ENCODE data around the gene APOL5.
"Not testable (repeated sequence)": the region's sequence is repeated elsewhere in the genome, so short reads cannot be mapped to it uniquely, and the experiment has no call there.

Gene APOL5

GRCh38 chr22:35712672-35713071, 5.0 kb upstream of the APOL5 start:
- no peak for DNase-seq

DNA sequence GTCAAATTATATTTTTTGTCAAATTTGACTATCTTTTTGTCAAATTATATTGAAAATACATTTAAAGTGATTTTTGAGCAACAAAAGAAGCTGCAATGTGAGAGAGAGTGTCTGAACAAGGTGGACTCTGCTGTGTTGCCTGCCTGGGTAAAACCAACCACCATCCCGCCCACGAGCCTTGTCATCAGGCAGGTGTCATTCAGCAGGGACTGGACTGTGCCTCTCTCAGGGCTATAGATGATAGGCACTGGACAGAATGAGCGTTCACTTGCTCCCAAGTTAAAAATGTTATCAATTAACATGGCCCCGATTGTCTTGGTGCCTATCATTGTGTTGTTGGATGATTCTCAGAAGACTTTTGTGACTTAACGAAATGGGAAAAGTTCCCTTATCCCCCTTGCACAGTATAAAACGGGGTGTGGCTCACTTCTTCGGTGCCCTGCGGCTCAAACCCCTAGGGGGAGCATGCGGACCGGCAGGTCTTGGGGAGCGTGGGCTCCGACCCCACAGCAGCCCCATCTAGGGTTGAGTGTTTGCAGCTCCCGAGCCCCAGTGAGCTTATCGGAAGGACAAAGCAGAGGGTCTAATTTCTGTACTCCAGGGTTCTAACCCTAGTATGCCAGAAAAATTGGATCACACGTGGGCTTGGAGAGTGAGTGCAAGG, 1.7 kb downstream of the APOL5 start:
- no peak for DNase-seq

DNA sequence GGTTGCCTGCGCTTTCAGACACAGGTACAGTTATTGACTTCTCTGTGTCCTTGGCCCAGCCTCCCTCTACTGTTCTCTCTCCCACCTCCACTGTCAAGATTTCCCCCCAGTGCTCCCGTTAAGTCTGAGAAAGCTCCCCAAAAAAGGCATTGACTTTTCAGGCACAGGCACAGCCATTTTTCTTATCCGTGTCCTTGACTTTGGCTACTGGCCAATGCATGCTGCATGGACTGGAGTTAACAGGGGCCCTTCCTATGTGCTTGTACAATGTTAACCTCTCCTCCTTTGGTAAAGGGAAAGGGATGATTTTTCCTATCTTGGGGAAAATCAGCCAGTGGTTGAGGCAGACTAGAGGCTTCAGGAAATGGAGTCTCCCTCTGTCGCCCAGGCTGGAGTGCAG, 4.3 kb downstream of the APOL5 start:
- DNase-seq = no peak

DNA sequence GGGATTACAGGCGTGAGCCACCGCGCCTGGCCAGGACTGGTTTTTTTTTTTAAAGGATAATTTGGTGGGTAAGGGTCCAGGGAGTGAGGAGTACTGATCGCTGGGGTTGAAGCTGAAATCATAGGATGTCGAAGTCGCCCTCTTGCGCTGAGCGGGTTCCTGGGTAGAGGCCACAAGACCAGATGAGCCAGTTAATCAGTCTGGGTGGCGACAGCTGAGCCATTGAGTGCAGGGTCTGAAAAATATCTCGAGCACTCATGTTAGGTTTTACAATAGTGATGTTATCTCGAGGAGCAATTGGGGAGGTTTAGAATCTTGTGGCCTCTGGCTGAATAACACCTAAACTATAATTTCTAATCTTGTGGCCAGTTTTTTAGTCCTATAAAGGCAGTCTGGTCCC, 7.8 kb downstream of the APOL5 start:
- DNase-seq = no peak

GRCh38 chr22:35726398-35726797, 8.7 kb downstream of the APOL5 start:
- DNase-seq = no peak

GRCh38 chr22:35726933-35727332, 9.3 kb downstream of the APOL5 start:
- DNase-seq = no peak

GRCh38 chr22:35727436-35727835, 9.8 kb downstream of the APOL5 start:
- no peak for DNase-seq

DNA sequence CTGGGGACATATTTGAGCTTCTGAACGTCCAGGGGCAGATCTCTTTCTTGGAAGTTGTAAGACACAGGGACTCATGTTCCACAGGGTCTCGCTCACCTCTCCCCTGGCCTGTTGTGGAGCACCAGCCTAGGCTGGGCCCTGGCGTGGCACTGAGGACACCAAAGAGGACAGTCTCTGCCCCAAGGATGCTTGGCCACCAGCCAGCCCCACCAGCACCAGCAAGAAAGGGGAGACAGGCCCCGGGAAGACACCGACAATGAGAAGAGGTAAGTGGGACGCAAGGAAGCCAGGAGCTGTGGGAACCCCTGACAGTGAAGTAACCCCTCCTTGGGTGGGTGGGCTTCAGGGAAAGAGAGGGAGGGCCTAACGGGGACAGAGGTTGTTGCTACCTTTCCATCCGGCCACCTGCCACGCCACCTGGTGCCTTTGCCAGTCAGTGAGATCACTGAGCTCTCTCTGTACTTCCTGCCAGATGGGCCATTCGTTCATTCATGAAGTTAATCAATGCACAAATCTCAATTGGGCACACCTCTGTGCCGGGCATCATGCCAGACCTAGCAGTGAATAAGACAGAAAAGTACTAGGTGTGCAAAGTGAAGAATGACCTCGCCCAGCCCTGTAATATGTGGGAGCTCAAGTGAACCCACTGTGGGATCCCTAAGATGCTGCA, 11.1 kb downstream of the APOL5 start:
- DNase-seq = no peak

DNA sequence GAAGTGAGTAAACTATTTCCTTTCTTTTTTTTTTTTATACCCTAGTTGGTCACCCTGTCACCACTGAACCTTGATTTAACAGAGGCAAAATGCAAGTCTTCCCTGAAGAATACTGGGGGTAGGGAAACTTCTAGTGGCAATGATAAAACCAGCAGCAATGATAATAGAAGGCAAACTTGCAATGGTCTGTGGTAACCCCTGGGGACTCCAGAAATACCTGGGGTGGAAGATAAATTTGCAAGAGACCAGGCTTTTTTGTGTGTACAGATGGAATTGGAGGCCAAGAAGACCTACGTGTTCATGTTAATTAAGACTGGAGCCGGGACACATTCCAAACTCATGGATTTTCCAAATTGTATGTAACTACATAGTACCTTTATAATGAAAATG, 11.6 kb downstream of the APOL5 start:
- no peak for DNase-seq

DNA sequence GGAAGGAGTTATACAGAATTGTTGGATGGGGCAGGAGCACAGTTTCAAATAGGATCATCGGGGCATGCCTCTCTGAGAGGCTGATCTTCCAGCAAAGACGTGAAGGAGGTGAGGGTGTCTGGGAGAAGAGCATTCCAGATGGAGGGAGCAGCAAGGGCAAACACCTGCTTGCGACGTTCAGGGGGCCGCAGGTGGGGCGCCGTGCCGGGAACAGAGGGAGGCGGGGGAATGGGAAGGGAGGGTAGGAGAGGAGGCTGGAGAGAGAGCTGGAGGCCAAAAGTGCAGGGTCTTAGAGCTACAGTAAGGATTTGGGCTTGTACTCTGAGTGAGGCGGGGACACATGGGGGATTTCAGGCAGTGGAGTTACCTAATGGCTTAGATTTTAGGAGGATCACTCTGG, 13.6 kb downstream of the APOL5 start:
- no peak for DNase-seq

GRCh38 chr22:35732116-35732515, 14.4 kb downstream of the APOL5 start:
- DNase-seq = no peak

- no peak for DNase-seq
Observed at GRCh38 chr22:35733036-35733435, 15.4 kb downstream of the APOL5 start.

- DNase-seq = no peak
Observed at GRCh38 chr22:35733791-35734516, 16.3 kb downstream of the APOL5 start.

GRCh38 chr22:35734517-35734827, 16.8 kb downstream of the APOL5 start:
- no peak for DNase-seq

DNA sequence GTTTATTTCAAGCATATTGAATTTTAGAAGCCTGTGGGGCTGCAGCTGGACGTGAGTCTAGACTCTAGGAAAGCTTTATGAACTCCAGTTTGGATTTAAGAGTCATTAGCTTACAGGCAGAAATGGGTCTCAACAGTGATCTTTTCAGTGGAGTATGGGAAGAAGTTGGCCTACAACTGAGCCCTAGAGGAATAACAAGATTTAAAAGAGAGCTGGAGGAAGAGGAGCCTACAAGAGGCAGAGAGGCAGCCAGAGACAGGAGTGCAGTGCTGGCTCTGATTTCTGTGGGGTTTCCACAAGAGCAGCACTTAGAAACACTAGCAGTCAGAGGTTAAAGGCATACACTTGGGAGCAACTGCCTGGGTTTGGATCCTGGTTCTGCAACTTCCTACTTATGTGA, 17.9 kb downstream of the APOL5 start:
- DNase-seq = no peak

GRCh38 chr22:35736166-35736565, 18.5 kb downstream of the APOL5 start:
- DNase-seq = no peak

GRCh38 chr22:35736701-35737100, 19.0 kb downstream of the APOL5 start:
- DNase-seq = no peak

DNA sequence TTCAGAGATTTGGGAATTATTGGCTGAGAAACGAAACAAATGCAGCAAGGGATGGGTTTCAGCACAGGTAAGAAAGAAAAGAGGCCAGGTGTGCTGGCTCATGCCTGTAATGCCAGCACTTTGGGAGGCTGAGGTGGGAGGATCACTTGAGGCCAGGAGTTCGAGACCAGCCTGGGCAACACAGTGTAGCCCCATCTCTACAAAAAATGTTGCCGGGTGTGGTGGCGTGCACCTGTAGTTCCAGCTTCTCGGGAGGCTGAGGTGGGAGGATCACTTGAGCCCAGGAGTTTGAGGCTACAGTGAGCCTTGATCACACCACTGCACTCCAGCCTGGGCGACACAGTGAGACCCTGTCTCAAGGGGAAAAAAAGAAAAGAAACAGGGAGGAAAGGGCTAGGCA, 20.2 kb downstream of the APOL5 start:
- DNase-seq = not testable (repeated sequence)

GRCh38 chr22:35739076-35739930, 21.6 kb downstream of the APOL5 start:
- DNase-seq = no peak

- DNase-seq = no peak
Observed at GRCh38 chr22:35739931-35740380, 22.3 kb downstream of the APOL5 start.

DNA sequence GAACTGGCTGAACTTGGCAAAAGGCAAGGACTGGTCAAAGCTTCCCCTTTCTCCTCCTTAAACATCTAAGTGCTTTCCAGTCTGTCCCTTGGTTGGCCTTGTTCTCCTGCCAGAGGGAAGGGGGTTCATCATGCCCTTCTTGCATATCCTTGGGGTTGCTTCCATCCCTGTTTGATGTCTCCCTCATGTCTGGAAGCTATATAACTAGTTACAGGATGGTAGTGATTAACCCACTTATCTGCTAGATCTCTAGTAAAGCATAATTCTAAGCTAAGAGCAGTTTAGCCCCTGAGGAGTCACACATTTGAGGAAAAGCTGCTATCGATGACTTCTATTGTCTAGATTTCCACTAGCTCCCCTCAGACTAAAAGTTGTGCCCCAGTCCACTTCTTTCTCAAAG, 22.9 kb downstream of the APOL5 start:
- no peak for DNase-seq

DNA sequence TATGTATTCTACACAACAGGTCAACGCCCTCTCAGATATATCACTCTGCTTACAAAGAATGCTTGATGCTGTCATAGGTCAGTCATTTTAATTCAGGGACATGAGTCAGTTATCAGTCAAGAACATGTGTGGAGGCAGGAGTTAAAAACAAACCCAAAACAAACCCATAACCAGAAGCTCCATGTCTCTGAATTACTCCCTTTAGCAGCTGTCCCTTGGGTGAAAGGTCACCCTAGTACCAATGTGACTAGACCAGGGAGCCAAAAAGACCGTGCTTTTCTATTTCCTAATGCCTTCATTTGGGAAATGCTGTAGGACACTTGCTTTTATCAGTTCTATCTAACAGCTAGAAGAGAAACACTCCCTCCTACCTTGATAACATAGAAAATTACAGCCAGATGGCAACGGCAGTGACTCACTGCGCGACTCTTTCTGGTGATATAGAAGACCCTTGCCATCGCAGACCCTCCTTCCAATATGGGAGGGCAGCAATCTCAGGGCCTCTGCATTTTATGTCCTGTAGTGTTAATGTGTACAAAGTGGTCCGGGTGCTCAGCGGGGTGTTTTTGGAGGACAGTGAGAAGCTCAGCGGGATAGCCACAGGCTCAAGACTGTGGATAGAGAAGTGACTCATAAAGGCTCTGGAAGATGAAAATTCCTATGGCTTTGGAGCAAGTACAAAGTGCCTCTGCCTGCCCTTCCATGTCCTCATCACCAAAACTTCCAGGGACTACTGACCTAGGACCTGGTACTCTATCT, 24.8 kb downstream of the APOL5 start:
- DNase-seq = peak; percentile 51

Data from suppressor macrophage treated with lipopolysaccharide for 4 hours (primary cell).